HUES48 (cell line): ENCODE data around the gene CABS1.

Experiments used
- H3K27ac ChIP-seq: one replicate; pipeline ENCODE4 v1.7.0; 2013; ENCODE audit warnings: low read depth, low read length, inconsistent platforms
- H3K27me3 ChIP-seq: 2 replicates; pipeline ENCODE4 v1.6.1; 2013; ENCODE audit warnings: mild to moderate bottlenecking, low read length; ENCODE audit not compliant: control insufficient read depth, insufficient read depth
- H3K36me3 ChIP-seq: 2 replicates; pipeline ENCODE4 v1.6.1; 2013; ENCODE audit warnings: low read length; ENCODE audit not compliant: control insufficient read depth, insufficient read depth
- H3K4me1 ChIP-seq: 2 replicates; pipeline ENCODE4 v1.6.1; 2013; ENCODE audit warnings: mild to moderate bottlenecking, low read length; ENCODE audit not compliant: control insufficient read depth, insufficient read depth
- H3K4me3 ChIP-seq: 2 replicates; pipeline ENCODE4 v1.5.1; 2013; ENCODE audit warnings: mild to moderate bottlenecking, low read depth, low read length
- H3K9ac ChIP-seq: 2 replicates; pipeline ENCODE4 v1.6.1; 2013; ENCODE audit warnings: mild to moderate bottlenecking, low read depth, low read length, moderate library complexity
- H3K9me3 ChIP-seq: 2 replicates; pipeline ENCODE4 v1.6.1; 2013; ENCODE audit warnings: low read length; ENCODE audit not compliant: control insufficient read depth, insufficient read depth

CABS1 gene

GRCh38 chr4:70380578-70380977, 45.8 kb downstream of the CABS1 start:
- Histone ChIP-seq H3K9ac (no peak overlapping the region), H3K9me3 (no peaks in the 10 kb centered on the region), H3K4me1 (no peaks in the 10 kb centered on the region), H3K4me3 (no peak overlapping the region), H3K36me3 (no peaks in the 10 kb centered on the region), H3K27ac (no peak overlapping the region), H3K27me3 (no peaks in the 10 kb centered on the region)

- H3K9me3 ChIP-seq: no peaks in the 10 kb centered on the region
- H3K9ac ChIP-seq: no peak within 1 kb of the TSS
- no peaks in the 10 kb centered on the region for H3K4me1 ChIP-seq
- no peaks in the 10 kb centered on the region for H3K27me3 ChIP-seq
- no peaks in the 10 kb centered on the region for H3K36me3 ChIP-seq
- H3K27ac ChIP-seq: no peak within 1 kb of the TSS
- H3K4me3 ChIP-seq: no peak within 1 kb of the TSS
These were observed 48.0 kb downstream of the CABS1 start, which contains the start of gene SMR3B for GRCh38 chr4:70382691-70383181. SMR3B (plus strand) TSS chr4:70383131; CDS start chr4:70384511, 1,380 bp downstream.
